Tibial nerve (tissue), 3 donors: ENCODE data around the gene TLE4.

Experiments
- CTCF ChIP-seq, 5 experiments: fragments of 200-600 bp in 3 of 5; fragments of 450-650 bp in 2 of 5; sonication (generic) in 3 of 5; IDR thresholded peaks; one replicate each; pipeline ENCODE4 v1.5.1; 2016 to 2019; ENCODE audit warnings: antibody characterized with exemption in 5 of 5, mild to moderate bottlenecking in 3 of 5, moderate library complexity in 2 of 5
- POLR2A ChIP-seq, 2 donors: fragments of 450-650 bp; IDR thresholded peaks; one replicate each; pipeline ENCODE4 v1.6.1; 2017; ENCODE audit warnings: antibody characterized with exemption in 2 of 2, mild to moderate bottlenecking in 2 of 2, moderate library complexity in 2 of 2

DNA sequence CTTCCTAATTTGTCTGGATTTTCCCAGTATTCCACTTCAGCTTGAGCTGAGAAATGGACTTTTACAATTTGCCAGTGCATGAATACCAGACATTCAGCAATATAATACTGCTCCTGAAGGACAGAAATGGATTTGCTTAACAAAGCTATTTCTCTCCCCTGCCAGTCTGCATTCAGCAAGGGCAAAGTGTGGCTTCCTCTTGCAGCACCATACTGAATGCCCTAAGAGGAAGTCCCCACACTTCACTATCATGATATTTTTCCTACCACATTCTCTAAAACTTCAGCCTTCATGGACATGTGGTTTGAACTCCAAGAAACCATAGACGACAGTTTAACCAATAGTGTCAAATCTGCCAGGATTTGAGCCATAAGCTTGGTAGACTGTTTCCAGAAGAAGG lies 19.8 kb upstream of the TLE4 start:
- TF ChIP-seq CTCF (IDR thresholded peaks at IDR 0.05), result no peak
- no peak for TF ChIP-seq POLR2A (IDR thresholded peaks at IDR 0.05)
